A673 (cell line): ENCODE results near the gene TENM4.

ENCODE experiments used
- CTCF ChIP-seq: fragments of 300-800, 200-600 bp; sonication (generic); conservative IDR thresholded peaks from 2 replicates; pipeline ENCODE4 v1.5.1; 2017; ENCODE audit warnings: low read depth, mild to moderate bottlenecking, antibody characterized with exemption, low read length, moderate library complexity, mixed read lengths
- EZH2 ChIP-seq: fragments of 200-600 bp; sonication (generic); IDR thresholded peaks from 2 replicates; pipeline ENCODE4 v1.6.1; 2017; ENCODE audit warnings: borderline replicate concordance, low read depth, mild to moderate bottlenecking, mixed read lengths, antibody characterized with exemption, low read length; ENCODE audit not compliant: poor library complexity, severe bottlenecking

DNA sequence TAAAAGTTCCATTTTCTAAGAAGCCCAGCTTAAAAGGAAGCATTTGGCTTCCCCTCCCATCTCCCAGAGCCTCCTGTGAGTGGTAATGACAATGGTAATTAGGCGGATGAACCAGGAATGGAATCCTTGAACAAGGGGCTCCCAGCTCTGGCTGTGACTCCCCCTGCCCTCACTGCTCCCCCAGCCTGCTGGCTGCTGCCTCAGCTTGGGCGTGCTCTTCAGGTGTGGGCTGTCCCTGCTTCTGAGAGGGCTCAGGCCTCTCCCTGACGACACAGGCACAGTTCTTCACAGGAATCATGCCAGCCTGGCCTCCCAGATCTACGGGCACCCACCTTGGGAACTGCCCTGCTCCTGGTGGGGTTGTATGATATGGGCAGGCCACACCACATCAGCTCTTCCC is 784.5 kb downstream of the TENM4 start:
- TF ChIP-seq EZH2, result no peak
- TF ChIP-seq CTCF, result no peak
